ENCODE measurements around the gene KCNJ5. TPM values are rescaled to one million over a fixed set of nuclear protein-coding genes. Genes with fewer than 3 reads are reported as not detected.

The KCNJ5 gene
- total and polyA plus RNA-seq, 2 of the 4 experiments (the other 2 are of a cell fraction): 0.07 to 0.18 TPM

DNA sequence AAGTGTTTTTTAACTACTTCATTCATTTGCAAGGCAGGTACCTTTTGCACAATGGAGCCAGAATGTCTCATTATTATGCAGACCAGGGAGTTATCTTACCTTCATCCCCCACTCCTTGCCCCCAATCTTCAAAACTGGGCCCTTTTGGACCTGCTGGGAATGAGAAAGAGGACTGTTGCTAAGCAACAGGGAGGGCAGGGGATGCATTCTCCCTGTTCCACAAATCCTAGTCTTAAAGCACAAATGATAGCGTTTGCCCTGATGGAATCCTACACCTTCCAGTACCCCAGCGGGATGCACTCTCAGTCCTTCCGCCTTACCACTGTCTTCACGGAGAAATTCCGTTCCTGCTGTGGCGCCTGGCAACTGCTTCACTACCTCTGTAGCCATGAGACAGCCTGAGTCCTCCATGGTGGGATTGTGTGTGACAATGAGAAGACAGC is 20.0 kb upstream of the KCNJ5 start:
- H3K9me1 ChIP-seq (ENCODE audit: insufficient read depth, low read length): no peaks in the 10 kb centered on the region
- H3K9me3 ChIP-seq (ENCODE audit: control insufficient read depth, insufficient read depth, low read length): no peaks in the 10 kb centered on the region
- H3K27ac ChIP-seq (ENCODE audit: insufficient read depth, low read length): no peak overlapping the region
- intact Hi-C loops (cut with micrococcal nuclease) (no loop called here), in situ Hi-C loops (cut with MboI; ENCODE audit: low sequenced_read_pairs) (no loop called here), dilution Hi-C loops (cut with HindIII; ENCODE audit: low sequenced_read_pairs, unreplicated experiment) (no loop called here)
- H3K4me2 ChIP-seq (ENCODE audit: low read depth, low read length): no peak overlapping the region
- no peak overlapping the region for H3K4me3 ChIP-seq (ENCODE audit: insufficient read depth, low read depth, low read length)
- no peak overlapping the region for H3K14ac ChIP-seq (replicated peaks; ENCODE audit: low read depth, low read length)
- H4K91ac ChIP-seq (ENCODE audit: insufficient read depth, low read depth, low read length): no peak overlapping the region
- H3K23ac ChIP-seq (ENCODE audit: low read depth, low read length): no peak overlapping the region
- no peak overlapping the region for H3K9ac ChIP-seq (ENCODE audit: low read depth, low read length)
- H2AK5ac ChIP-seq (ENCODE audit: low read depth, low read length): no peak overlapping the region
- no peak overlapping the region for H2AK9ac ChIP-seq (replicated peaks; ENCODE audit: low read depth, low read length, poor library complexity)
- no peak for ATAC-seq (ENCODE audit: low read depth)
- POLR2A ChIA-PET (ENCODE audit: unreplicated experiment): no interaction called here
- DNase-seq: no peak
- H3K79me1 ChIP-seq (ENCODE audit: low read depth in 1 of 2, low read length in 2 of 2): no peaks in the 10 kb centered on the region
- BruUV-seq (replicated peaks): no TSS peak
- H4K5ac ChIP-seq (ENCODE audit: low read depth, low read length): no peak overlapping the region
- no peak overlapping the region for H2AFZ ChIP-seq (replicated peaks; ENCODE audit: low read length, poor library complexity)
- no peak overlapping the region for H2BK120ac ChIP-seq (ENCODE audit: low read depth, low read length)
- no peak overlapping the region for H2BK5ac ChIP-seq (ENCODE audit: low read depth, low read length, poor library complexity, severe bottlenecking)
- no peaks in the 10 kb centered on the region for H3K36me3 ChIP-seq (ENCODE audit: control insufficient read depth, insufficient read depth, low read length)
- no peak overlapping the region for H3K56ac ChIP-seq (ENCODE audit: extremely low read depth, insufficient read depth, low read length)
- no peak for TF ChIP-seq MAFK (IDR thresholded peaks at IDR 0.05; ENCODE audit: low read depth, low read length)
- TF ChIP-seq RFX5 (IDR thresholded peaks at IDR 0.05; ENCODE audit: low read depth, low read length): no peak
- no peak for TF ChIP-seq SMC3 (IDR thresholded peaks at IDR 0.05; ENCODE audit: low read depth, low read length)
- no peak for TF ChIP-seq NFE2L2 (IDR thresholded peaks at IDR 0.05; ENCODE audit: low read depth, low read length)
- TF ChIP-seq CEBPB (IDR thresholded peaks at IDR 0.05; ENCODE audit: low read depth, low read length): no peak
- no peak for TF ChIP-seq BHLHE40 (IDR thresholded peaks at IDR 0.05; ENCODE audit: low read depth, low read length)
- TF ChIP-seq RAD21 (IDR thresholded peaks at IDR 0.05; ENCODE audit: low read length): no peak
- TF ChIP-seq CTCF (conservative IDR thresholded peaks at IDR 0.05; ENCODE audit: low read depth, low read length): no peak
- no peak for TF ChIP-seq POLR2A (IDR thresholded peaks at IDR 0.05; ENCODE audit: low read depth, low read length)
- no peak for TF ChIP-seq ELK1 (IDR thresholded peaks at IDR 0.05; ENCODE audit: borderline replicate concordance, low read depth, low read length)
- no peak for TF ChIP-seq MXI1 (IDR thresholded peaks at IDR 0.05; ENCODE audit: borderline replicate concordance, low read depth, low read length)
- TF ChIP-seq, protein P1, sequence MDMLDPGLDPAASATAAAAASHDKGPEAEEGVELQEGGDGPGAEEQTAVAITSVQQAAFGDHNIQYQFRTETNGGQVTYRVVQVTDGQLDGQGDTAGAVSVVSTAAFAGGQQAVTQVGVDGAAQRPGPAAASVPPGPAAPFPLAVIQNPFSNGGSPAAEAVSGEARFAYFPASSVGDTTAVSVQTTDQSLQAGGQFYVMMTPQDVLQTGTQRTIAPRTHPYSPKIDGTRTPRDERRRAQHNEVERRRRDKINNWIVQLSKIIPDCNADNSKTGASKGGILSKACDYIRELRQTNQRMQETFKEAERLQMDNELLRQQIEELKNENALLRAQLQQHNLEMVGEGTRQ (IDR thresholded peaks at IDR 0.05; ENCODE audit: low read depth, low read length): no peak
- TF ChIP-seq RCOR1 (IDR thresholded peaks at IDR 0.05; ENCODE audit: insufficient replicate concordance, low read length): no peak
- no peak for TF ChIP-seq CHD1 (IDR thresholded peaks at IDR 0.05; ENCODE audit: low read depth, low read length)
- TF ChIP-seq MAZ (IDR thresholded peaks at IDR 0.05; ENCODE audit: borderline replicate concordance, low read depth, low read length): no peak
- no peak for TF ChIP-seq FOS (IDR thresholded peaks at IDR 0.05; ENCODE audit: low read depth, low read length)
- WGBS, 2 experiments (ENCODE audit: extremely low coverage in 2 of 2, insufficient read length in 1 of 2): no CpG with 5 or more reads among the region's 6 CpGs
- no peak overlapping the region for H2BK15ac ChIP-seq (ENCODE audit: low read depth, low read length)
- no peaks in the 10 kb centered on the region for H4K20me1 ChIP-seq (ENCODE audit: insufficient read depth, low read length)
- no peak overlapping the region for H4K8ac ChIP-seq (ENCODE audit: low read depth in 2 of 2, low read length in 2 of 2)
- no peak overlapping the region for H3K4ac ChIP-seq (ENCODE audit: low read depth, low read length)
- peaks cover 47% of the 10 kb centered on the region for H3K27me3 ChIP-seq (ENCODE audit: control insufficient read depth, insufficient read depth, low read length)
- CTCF ChIA-PET: no interaction called here
- H3K4me1 ChIP-seq (ENCODE audit: control insufficient read depth, insufficient read depth, low read length): no peaks in the 10 kb centered on the region
- no peak overlapping the region for H2BK20ac ChIP-seq (ENCODE audit: low read depth, low read length)
- no peak overlapping the region for H3K18ac ChIP-seq (ENCODE audit: low read depth, low read length)
